ENCODE results near the gene PADI6.

DNA sequence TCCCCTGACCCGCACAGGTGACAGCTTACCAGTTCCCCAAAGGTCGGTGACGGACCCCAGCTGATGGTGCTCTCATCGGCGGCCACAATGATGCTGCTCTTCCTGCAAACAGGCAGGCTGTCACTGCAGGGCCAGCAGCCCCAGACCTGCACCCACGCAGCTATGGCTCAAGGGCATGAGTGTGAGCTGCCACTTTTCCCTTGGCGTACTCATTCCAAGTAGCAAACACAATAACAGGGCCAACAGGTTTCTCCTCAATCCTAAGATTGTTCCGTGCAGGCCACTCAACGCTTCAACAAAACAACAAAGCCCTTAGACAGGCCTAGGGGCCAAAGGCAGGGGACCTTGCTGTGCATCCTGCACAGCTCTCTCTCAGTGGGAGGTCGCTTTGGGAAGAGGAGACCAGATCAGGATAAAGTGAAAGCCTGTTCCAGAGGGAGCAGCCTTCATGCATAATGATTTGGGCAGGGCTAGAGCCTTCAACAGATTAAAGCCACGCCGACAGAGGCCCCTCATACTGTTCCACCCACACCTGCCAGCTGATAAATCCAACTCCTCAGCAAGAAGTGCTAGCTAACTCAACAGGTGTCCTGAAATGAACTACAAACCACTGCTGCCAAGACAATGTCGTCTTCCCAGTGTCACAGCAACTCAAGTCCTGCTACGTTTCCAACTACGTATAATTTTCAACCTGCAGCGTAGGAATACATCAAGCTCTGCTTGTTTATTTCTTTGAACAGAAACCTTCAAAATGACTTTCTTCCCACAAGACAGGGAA, 40.3 kb downstream of the PADI6 start:
- TF ChIP-seq PTBP1 (IDR thresholded peaks at IDR 0.05; ENCODE audit: low read depth, low read length) (no peak), ARNT (IDR thresholded peaks at IDR 0.05) (no peak), ZNF583 (CRISPR knock-in tag; IDR thresholded peaks at IDR 0.05) (no peak), MTF1 (CRISPR knock-in tag; IDR thresholded peaks at IDR 0.05; ENCODE audit: borderline replicate concordance) (no peak), STAG1 (CRISPR knock-in tag; IDR thresholded peaks at IDR 0.05; ENCODE audit: borderline replicate concordance) (no peak)
- TF ChIP-seq, protein P1, sequence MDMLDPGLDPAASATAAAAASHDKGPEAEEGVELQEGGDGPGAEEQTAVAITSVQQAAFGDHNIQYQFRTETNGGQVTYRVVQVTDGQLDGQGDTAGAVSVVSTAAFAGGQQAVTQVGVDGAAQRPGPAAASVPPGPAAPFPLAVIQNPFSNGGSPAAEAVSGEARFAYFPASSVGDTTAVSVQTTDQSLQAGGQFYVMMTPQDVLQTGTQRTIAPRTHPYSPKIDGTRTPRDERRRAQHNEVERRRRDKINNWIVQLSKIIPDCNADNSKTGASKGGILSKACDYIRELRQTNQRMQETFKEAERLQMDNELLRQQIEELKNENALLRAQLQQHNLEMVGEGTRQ (CRISPR knock-in tag; IDR thresholded peaks at IDR 0.05), result no peak
